Forelimb muscle (tissue), 1 donor: Measurements from ENCODE around the gene PTPRCAP. TPM values are rescaled to one million over a fixed set of nuclear protein-coding genes. Genes with fewer than 3 reads are reported as not detected.
"Not testable (repeated sequence)": the region's sequence is repeated elsewhere in the genome, so short reads cannot be mapped to it uniquely, and the experiment has no call there.

Experiments
- DNase-seq: peaks from one replicate; pipeline ENCODE4 v3.0.0-alpha.2; 2013; ENCODE audit warnings: low read depth
- polyA plus RNA-seq: library from polyadenylated mRNA; unstranded; fragments of 120-200 nt; gene quantifications from one replicate; pipeline ENCODE4 v1.2.1, GENCODE V29; 2013; ENCODE audit not compliant: insufficient read length

PTPRCAP gene
- polyA plus RNA-seq, 1 donor: 1.1 TPM

- not testable (repeated sequence) for DNase-seq
These were observed 28.0 kb upstream of the PTPRCAP start for GRCh38 chr11:67465530-67465929.

GRCh38 chr11:67465189-67465510, 27.7 kb upstream of the PTPRCAP start:
- no peak for DNase-seq

- DNase-seq: no peak
These were observed 27.1 kb upstream of the PTPRCAP start for GRCh38 chr11:67464411-67465188.

GRCh38 chr11:67463680-67464410, 26.4 kb upstream of the PTPRCAP start:
- DNase-seq: no peak

- DNase-seq: no peak
These were observed 25.7 kb upstream of the PTPRCAP start for GRCh38 chr11:67463186-67463585.

GRCh38 chr11:67458266-67458665, 20.8 kb upstream of the PTPRCAP start:
- no peak for DNase-seq

GRCh38 chr11:67457453-67457852, 20.0 kb upstream of the PTPRCAP start:
- DNase-seq: no peak

- DNase-seq: no peak
These were observed 18.7 kb upstream of the PTPRCAP start for GRCh38 chr11:67456068-67456705.

GRCh38 chr11:67455054-67455453, 17.6 kb upstream of the PTPRCAP start, which contains the start of gene CABP4:
Gene CABP4, plus strand, starts transcription at chr11:67455354. Its CDS starts 70 bp downstream, at chr11:67455424.
- no peak for DNase-seq

GRCh38 chr11:67453816-67454732, 16.6 kb upstream of the PTPRCAP start:
- no peak for DNase-seq

GRCh38 chr11:67452141-67452952, 14.9 kb upstream of the PTPRCAP start, which contains the start of gene GPR152:
Gene GPR152, minus strand, starts transcription at chr11:67452729. Its CDS starts 5 bp downstream, at chr11:67452724.
- DNase-seq: no peak

GRCh38 chr11:67451658-67451976, 14.1 kb upstream of the PTPRCAP start:
- DNase-seq: no peak

GRCh38 chr11:67450796-67451657, 13.5 kb upstream of the PTPRCAP start:
- no peak for DNase-seq

- no peak for DNase-seq
These were observed 11.8 kb upstream of the PTPRCAP start for GRCh38 chr11:67449116-67449844.

- DNase-seq: no peak
These were observed 10.7 kb upstream of the PTPRCAP start for GRCh38 chr11:67448220-67448609.

- no peak for DNase-seq
These were observed 8.0 kb upstream of the PTPRCAP start for GRCh38 chr11:67445515-67445914.

- DNase-seq: no peak
These were observed 5.3 kb upstream of the PTPRCAP start for GRCh38 chr11:67442504-67443404.

- no peak for DNase-seq
These were observed 4.4 kb upstream of the PTPRCAP start for GRCh38 chr11:67441731-67442351.
